ENCODE data around the gene LAMTOR2. TPM values are rescaled to one million over a fixed set of nuclear protein-coding genes. Genes with fewer than 3 reads are reported as not detected.

LAMTOR2 gene
- total and polyA plus RNA-seq, 9 of the 15 experiments (the other 6 are each of a cell fraction or from before 2014, with no cell fraction given), result 39.0 to 161 (median 74.6) TPM

GRCh38 chr1:156053768-156054499 is 648 bp upstream of the LAMTOR2 start, which contains the start of gene UBQLN4 (continued):
- TF ChIP-seq ARID3B (CRISPR knock-in tag; IDR thresholded peaks at IDR 0.05; ENCODE audit: borderline replicate concordance) (no peak), ETV1 (tag; conservative IDR thresholded peaks at IDR 0.05; ENCODE audit: low read depth) (no peak; the same call in 1 of the 2 replicates), HOXB6 (CRISPR knock-in tag; IDR thresholded peaks at IDR 0.05; ENCODE audit: borderline replicate concordance) (no peak), ZNF785 (CRISPR knock-in tag; IDR thresholded peaks at IDR 0.05) (no peak), JUNB (CRISPR knock-in tag; conservative IDR thresholded peaks at IDR 0.05) (no peak), POLR2A (conservative IDR thresholded peaks at IDR 0.05) (peak; percentile 60; the same call in 1 of the 2 replicates), ZNF589 (CRISPR knock-in tag; IDR thresholded peaks at IDR 0.05; ENCODE audit: low read depth) (no peak; the same call in 1 of the 2 replicates), CXXC5 (CRISPR knock-in tag; IDR thresholded peaks at IDR 0.05) (no peak), ZNF444 (CRISPR knock-in tag; IDR thresholded peaks at IDR 0.05) (no peak; the same call in 1 of the 2 replicates), PCBP2 (IDR thresholded peaks at IDR 0.05; ENCODE audit: low read depth, low read length, poor library complexity, severe bottlenecking) (no peak), MECOM (CRISPR knock-in tag; IDR thresholded peaks at IDR 0.05) (no peak), PCBP1 (IDR thresholded peaks at IDR 0.05; ENCODE audit: low read depth, low read length, poor library complexity, severe bottlenecking) (no peak), PPARD (CRISPR knock-in tag; IDR thresholded peaks at IDR 0.05) (no peak), ZNF398 (CRISPR knock-in tag; IDR thresholded peaks at IDR 0.05) (no peak), XRCC3 (IDR thresholded peaks at IDR 0.05) (no peak), MLX (CRISPR knock-in tag; conservative IDR thresholded peaks at IDR 0.05) (no peak), CBX8 (IDR thresholded peaks at IDR 0.05; ENCODE audit: borderline replicate concordance, extremely low read depth, low read depth, low read length, poor library complexity, severe bottlenecking) (no peak), SMAD2 (IDR thresholded peaks at IDR 0.05; ENCODE audit: low read depth, low read length) (no peak), HDAC2 (IDR thresholded peaks at IDR 0.05) (no peak), KHSRP (IDR thresholded peaks at IDR 0.05) (no peak), MNT (conservative IDR thresholded peaks at IDR 0.05) (no peak)
